Astrocyte of the cerebellum (primary cell): ENCODE measurements around the gene SGO2.
A peak's percentile ranks its signal among the peaks of the same experiment; 100 is the strongest.

Source experiments
- DNase-seq: peaks from one replicate; pipeline ENCODE4 v3.0.0-alpha.2; 2011; ENCODE audit warnings: low read depth
- H3K4me3 ChIP-seq: 2 replicates; pipeline ENCODE4 v1.5.1; 2011; ENCODE audit warnings: mild to moderate bottlenecking, low read depth, low read length, moderate library complexity
- in situ Hi-C: cut with HindIII; loops from 2 replicates; pipeline ENCODE4 v1.10.0; 2017; ENCODE audit warnings: low sequenced_read_pairs
- TF ChIP-seq, protein P1 (sequence below): IDR thresholded peaks from 2 replicates; pipeline ENCODE4 v1.5.1; 2012; ENCODE audit warnings: low read length, low read depth, moderate library complexity, mild to moderate bottlenecking; ENCODE audit errors: missing control alignments

SGO2 gene

DNA sequence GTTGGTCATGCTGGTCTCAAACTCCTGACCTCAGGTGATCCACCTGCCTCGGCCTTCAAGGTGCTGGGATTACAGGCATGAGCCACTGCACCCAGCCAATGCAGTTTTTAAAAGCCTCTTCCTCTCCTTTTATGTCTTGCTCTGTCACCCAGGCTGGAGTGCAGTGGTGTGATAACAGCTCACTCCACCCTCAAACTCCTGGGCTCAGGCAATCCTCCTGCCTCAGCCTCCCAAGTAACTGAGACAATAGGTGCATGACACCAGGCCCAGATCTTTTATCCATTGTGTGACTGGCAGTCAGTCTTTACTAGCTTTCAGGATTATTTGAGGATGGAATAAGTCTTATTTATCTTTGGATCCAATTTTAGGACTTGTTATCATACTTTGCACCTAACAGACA is 29.3 kb upstream of the SGO2 start:
- in situ Hi-C loops: no loop called here
- H3K4me3 ChIP-seq: no peak overlapping the region
- DNase-seq: no peak
- TF ChIP-seq, protein P1, sequence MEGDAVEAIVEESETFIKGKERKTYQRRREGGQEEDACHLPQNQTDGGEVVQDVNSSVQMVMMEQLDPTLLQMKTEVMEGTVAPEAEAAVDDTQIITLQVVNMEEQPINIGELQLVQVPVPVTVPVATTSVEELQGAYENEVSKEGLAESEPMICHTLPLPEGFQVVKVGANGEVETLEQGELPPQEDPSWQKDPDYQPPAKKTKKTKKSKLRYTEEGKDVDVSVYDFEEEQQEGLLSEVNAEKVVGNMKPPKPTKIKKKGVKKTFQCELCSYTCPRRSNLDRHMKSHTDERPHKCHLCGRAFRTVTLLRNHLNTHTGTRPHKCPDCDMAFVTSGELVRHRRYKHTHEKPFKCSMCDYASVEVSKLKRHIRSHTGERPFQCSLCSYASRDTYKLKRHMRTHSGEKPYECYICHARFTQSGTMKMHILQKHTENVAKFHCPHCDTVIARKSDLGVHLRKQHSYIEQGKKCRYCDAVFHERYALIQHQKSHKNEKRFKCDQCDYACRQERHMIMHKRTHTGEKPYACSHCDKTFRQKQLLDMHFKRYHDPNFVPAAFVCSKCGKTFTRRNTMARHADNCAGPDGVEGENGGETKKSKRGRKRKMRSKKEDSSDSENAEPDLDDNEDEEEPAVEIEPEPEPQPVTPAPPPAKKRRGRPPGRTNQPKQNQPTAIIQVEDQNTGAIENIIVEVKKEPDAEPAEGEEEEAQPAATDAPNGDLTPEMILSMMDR: no peak

DNA sequence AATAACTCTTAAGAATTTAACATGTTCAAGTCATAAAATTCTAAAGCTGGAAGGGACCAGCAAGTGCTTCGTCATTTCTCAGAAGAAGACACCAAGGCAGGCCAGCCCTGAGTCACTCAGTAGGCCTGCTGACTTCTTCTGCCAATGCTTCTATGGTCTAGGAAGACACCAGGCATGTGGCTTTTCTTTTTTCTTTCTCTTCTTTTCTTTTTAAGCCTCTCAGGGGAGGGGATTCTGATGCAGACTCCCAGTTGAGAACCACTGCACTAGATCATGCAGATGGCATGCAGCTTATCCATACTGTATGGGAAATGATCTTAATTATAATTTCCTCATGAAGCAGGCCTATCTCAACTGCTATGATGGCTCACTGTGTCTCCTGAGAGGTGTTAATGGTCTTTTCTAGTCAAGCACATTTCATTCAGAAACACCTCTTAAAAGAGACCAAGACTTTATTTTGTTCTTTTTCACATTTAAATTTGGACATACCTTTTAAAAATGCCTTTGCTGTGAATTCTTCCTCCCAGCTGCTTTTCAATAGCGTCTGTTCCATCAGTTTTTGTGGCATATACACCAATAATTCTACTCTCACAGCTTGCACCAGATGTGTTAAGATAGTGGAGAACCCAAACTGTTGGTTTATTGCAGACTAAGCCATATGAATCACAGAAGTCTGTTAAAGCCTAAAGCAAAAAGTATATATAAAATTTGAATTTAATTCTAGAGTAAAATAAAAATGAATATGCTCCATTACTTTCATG is 27.4 kb upstream of the SGO2 start:
- in situ Hi-C loops: no loop called here
- TF ChIP-seq, protein P1: no peak
- no peak for DNase-seq
- no peak overlapping the region for H3K4me3 ChIP-seq

DNA sequence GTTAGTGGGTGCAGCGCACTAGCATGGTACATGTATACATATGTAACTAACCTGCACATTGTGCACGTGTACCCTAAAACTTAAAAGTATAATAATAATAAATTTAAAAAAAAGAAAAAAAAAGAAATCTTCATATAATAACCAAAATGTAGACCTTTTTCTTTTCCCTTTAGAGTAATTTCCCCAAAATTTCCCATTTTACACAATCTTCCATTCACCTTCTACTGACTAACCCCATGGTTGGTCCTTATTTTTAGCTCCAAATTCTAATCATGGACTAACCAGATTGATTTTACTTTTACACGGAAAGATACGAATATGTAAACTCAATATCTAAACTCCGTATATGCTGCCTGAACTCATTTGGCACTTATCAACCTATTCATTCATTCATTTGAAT is 23.8 kb upstream of the SGO2 start:
- no peak overlapping the region for H3K4me3 ChIP-seq
- TF ChIP-seq, protein P1: no peak
- DNase-seq: no peak
- in situ Hi-C loops: no loop called here

DNA sequence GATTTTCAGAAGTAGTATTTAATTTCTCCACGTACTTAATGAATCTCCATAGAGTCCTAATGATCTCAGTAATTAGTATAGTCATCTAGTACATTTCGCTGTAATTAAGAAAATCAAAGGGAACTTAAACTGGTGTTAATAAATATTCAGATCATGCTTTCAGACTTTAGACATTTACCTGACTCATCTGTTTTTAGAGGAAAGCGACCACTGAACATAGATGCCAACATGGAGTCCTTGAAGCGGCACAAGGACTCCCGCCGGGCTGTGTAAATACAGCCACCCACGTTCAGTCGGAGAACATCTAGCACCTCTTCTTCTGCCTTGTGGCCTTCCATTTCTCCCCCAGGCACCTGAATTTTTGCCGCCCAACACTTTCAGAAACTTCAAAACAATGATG is 19.3 kb upstream of the SGO2 start:
- TF ChIP-seq, protein P1: no peak
- in situ Hi-C loops: no loop called here
- no peak for DNase-seq
- H3K4me3 ChIP-seq: no peak overlapping the region

DNA sequence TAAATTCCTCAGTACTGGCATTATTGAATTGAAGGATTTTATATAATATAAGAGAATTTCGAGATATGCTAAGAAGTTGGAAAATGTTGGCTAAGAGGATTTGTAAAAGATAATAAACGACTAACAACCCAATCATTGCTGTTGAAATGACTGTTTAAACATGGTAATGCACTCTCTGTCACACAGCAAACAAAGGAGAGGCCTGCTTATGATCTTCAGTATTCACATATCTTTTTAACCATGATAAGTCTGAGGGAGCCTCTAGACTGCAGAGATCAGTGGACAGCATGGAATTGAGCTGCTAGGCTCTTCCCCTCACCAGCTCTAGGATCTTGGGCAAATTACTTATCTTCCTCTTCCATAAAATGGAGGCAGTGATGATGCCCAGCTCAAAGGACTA is 18.8 kb upstream of the SGO2 start:
- no peak overlapping the region for H3K4me3 ChIP-seq
- in situ Hi-C loops: no loop called here
- DNase-seq: no peak
- TF ChIP-seq, protein P1: no peak

DNA sequence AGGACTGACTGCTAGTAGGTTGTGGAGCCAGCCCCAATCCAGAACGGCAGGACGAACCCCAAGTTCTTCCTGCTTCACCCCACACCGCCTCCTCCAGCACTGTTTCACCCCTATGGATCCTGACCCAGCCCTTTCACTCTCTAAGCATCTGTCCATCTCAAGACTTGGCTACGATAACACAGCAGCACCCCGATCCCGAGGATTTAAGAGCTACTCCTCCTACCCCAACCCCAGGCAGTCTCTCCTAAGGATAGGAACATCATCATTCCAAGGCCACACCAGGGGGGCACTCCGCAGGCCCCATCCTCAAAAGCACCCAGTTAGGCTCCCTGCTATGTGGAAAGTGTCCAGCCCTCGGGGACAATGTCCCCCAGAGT is 16.8 kb upstream of the SGO2 start:
- DNase-seq: no peak
- in situ Hi-C loops: no loop called here
- TF ChIP-seq, protein P1: no peak
- peak overlapping the region; percentile 76 for H3K4me3 ChIP-seq
